ENCODE results near the gene MYLK4.

MYLK4 gene

DNA sequence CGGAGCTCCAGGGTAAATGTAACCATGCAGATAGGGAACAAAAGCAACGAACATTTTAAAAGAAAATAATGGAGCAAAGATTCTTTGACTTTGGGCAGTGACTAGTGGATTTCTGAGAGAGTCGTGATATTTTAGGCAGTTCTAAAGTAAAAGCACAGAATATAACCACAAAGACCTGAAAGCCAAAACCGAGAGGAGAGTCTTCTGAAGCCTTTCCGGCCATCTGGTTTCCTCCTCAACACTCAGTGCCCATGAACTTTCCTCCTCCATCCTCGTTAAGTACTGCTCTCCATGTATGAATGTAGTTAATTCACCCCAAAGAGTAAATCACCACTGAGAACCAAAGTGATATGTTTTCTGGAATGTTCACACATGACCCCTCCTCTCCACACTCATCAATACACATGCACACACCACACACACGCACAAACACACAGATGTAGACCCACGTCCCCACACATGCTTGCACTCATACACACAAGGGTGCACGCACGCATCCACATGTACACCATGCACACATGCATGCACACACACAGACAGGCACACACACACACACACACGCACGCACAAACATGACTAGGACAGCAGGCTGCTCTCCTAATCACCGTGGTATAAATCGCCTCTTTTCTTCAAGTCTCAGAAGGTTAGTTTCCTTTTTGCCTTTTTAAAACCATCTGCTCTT, 109.5 kb downstream of the MYLK4 start:
- Histone ChIP-seq H3K4ac (ENCODE audit: low read depth in 1 of 2, low read length in 2 of 2) (no peak overlapping the region), H2BK120ac (ENCODE audit: low read depth, low read length) (no peak overlapping the region), H4K8ac (ENCODE audit: low read length) (no peak overlapping the region), H3K9me3 (ENCODE audit: control insufficient read depth, low read length) (no peaks in the 10 kb centered on the region), H3K4me2 (ENCODE audit: low read length, poor library complexity, severe bottlenecking) (no peak overlapping the region), H3K4me3 (ENCODE audit: insufficient read depth in 1 of 2, low read depth in 1 of 2, low read length in 2 of 2) (no peak overlapping the region), H2BK12ac (ENCODE audit: low read length in 2 of 2) (no peak overlapping the region), H3K9ac (ENCODE audit: low read length) (no peak overlapping the region), H2AFZ (ENCODE audit: low read depth, low read length) (no peak overlapping the region), H2AK5ac (ENCODE audit: low read length, severe bottlenecking) (no peak overlapping the region), H3K4me1 (ENCODE audit: control insufficient read depth, insufficient read depth, low read depth, low read length) (no peaks in the 10 kb centered on the region), H3K23ac (ENCODE audit: low read length in 2 of 2) (no peak overlapping the region), H2BK5ac (ENCODE audit: low read depth, low read length, poor library complexity, severe bottlenecking) (no peak overlapping the region), H3K27me3 (ENCODE audit: control insufficient read depth in 1 of 2, insufficient read depth in 1 of 2, low read length in 2 of 2) (peaks cover 19 to 62% of the 10 kb centered on the region in 2 experiments), H3K27ac (ENCODE audit: low read length, poor library complexity, severe bottlenecking) (no peak overlapping the region), H4K91ac (ENCODE audit: low read length) (no peak overlapping the region), H3K18ac (ENCODE audit: low read depth in 1 of 2, low read length in 2 of 2) (no peak overlapping the region), H3K14ac (ENCODE audit: low read length in 2 of 2) (peak overlapping the region in 1 of 2 experiments; percentile 68), H3K79me1 (replicated peaks; ENCODE audit: low read length, poor library complexity, severe bottlenecking) (no peaks in the 10 kb centered on the region), H2BK15ac (ENCODE audit: low read depth, poor library complexity, severe bottlenecking) (no peak overlapping the region), H3K36me3 (ENCODE audit: control insufficient read depth in 1 of 2, insufficient read depth in 2 of 2, low read depth in 1 of 2, low read length in 2 of 2) (no peaks in the 10 kb centered on the region)
- DNase-seq = no peak
- WGBS = 86% methylated on average over 14 of the region's 14 CpGs

DNA sequence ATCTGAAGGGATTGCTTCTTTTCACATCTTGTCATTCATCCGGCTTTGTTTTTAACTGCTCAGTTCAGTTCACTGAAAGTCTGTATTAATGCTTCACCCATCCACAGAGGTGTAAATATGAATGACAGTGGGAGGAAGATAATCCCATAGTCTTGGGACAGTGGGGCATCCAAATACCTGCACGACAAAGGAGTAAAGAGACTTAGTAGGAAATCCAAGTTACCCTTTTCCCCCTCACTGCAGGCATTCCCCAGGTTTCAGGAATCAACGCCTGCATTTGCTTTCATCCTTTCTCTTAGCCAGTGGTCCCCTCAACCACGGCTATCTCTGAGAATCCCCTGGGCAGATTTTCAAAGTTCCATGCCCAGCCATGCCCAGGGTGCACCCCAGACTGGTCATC, 110.2 kb downstream of the MYLK4 start:
- Histone ChIP-seq H3K9me3 (ENCODE audit: control insufficient read depth, low read length) (no peaks in the 10 kb centered on the region), H3K14ac (ENCODE audit: low read length in 2 of 2) (no peak overlapping the region), H2BK120ac (ENCODE audit: low read depth, low read length) (no peak overlapping the region), H2AK5ac (ENCODE audit: low read length, severe bottlenecking) (no peak overlapping the region), H3K27me3 (ENCODE audit: control insufficient read depth in 1 of 2, insufficient read depth in 1 of 2, low read length in 2 of 2) (peaks cover 19 to 56% of the 10 kb centered on the region in 2 experiments), H4K91ac (ENCODE audit: low read length) (no peak overlapping the region), H2BK15ac (ENCODE audit: low read depth, poor library complexity, severe bottlenecking) (no peak overlapping the region), H4K8ac (ENCODE audit: low read length) (no peak overlapping the region), H3K9ac (ENCODE audit: low read length) (no peak overlapping the region), H3K4ac (ENCODE audit: low read depth in 1 of 2, low read length in 2 of 2) (no peak overlapping the region), H3K4me2 (ENCODE audit: low read length, poor library complexity, severe bottlenecking) (no peak overlapping the region), H3K18ac (ENCODE audit: low read depth in 1 of 2, low read length in 2 of 2) (no peak overlapping the region), H3K4me3 (ENCODE audit: insufficient read depth in 1 of 2, low read depth in 1 of 2, low read length in 2 of 2) (no peak overlapping the region), H2BK12ac (ENCODE audit: low read length in 2 of 2) (no peak overlapping the region), H3K36me3 (ENCODE audit: control insufficient read depth in 1 of 2, insufficient read depth in 2 of 2, low read depth in 1 of 2, low read length in 2 of 2) (no peaks in the 10 kb centered on the region), H2AFZ (ENCODE audit: low read depth, low read length) (no peak overlapping the region), H3K4me1 (ENCODE audit: control insufficient read depth, insufficient read depth, low read depth, low read length) (no peaks in the 10 kb centered on the region), H3K27ac (ENCODE audit: low read length, poor library complexity, severe bottlenecking) (no peak overlapping the region), H3K79me1 (replicated peaks; ENCODE audit: low read length, poor library complexity, severe bottlenecking) (no peaks in the 10 kb centered on the region), H2BK5ac (ENCODE audit: low read depth, low read length, poor library complexity, severe bottlenecking) (no peak overlapping the region), H3K23ac (ENCODE audit: low read length in 2 of 2) (no peak overlapping the region)
- 75% methylated on average over 3 of the region's 4 CpGs for WGBS
- DNase-seq = no peak

DNA sequence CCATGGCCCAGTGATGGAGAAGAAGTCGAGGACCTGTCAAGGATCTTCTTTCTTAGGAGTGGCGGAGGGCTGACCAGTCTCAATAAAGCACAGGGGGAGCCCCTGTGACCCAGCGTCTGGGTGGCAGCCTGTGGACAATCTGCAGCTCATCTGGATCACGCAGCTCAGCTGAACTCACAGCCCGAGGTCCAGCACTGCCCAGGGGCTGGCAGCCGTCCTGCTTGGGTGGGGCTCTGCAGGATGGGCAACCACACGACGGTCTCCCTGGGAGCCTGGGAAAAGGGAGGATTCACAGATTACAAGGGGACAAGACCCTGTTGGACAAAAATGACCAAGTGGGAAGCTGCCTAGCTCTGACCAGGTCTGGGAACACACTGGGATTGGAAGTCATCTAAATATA, 110.8 kb downstream of the MYLK4 start:
- H2BK120ac ChIP-seq (ENCODE audit: low read depth, low read length) = no peak overlapping the region
- H3K27ac ChIP-seq (ENCODE audit: low read length, poor library complexity, severe bottlenecking) = no peak overlapping the region
- H3K14ac ChIP-seq (ENCODE audit: low read length in 2 of 2) = no peak overlapping the region
- no peak overlapping the region for H2BK5ac ChIP-seq (ENCODE audit: low read depth, low read length, poor library complexity, severe bottlenecking)
- H3K18ac ChIP-seq (ENCODE audit: low read depth in 1 of 2, low read length in 2 of 2) = no peak overlapping the region
- H4K91ac ChIP-seq (ENCODE audit: low read length) = no peak overlapping the region
- peaks cover 19 to 49% of the 10 kb centered on the region in 2 experiments for H3K27me3 ChIP-seq (ENCODE audit: control insufficient read depth in 1 of 2, insufficient read depth in 1 of 2, low read length in 2 of 2)
- H2AFZ ChIP-seq (ENCODE audit: low read depth, low read length) = no peak overlapping the region
- no peak overlapping the region for H2BK12ac ChIP-seq (ENCODE audit: low read length in 2 of 2)
- H3K4me3 ChIP-seq (ENCODE audit: insufficient read depth in 1 of 2, low read depth in 1 of 2, low read length in 2 of 2) = no peak overlapping the region
- H3K4me2 ChIP-seq (ENCODE audit: low read length, poor library complexity, severe bottlenecking) = no peak overlapping the region
- no peaks in the 10 kb centered on the region for H3K4me1 ChIP-seq (ENCODE audit: control insufficient read depth, insufficient read depth, low read depth, low read length)
- H3K4ac ChIP-seq (ENCODE audit: low read depth in 1 of 2, low read length in 2 of 2) = no peak overlapping the region
- H3K9me3 ChIP-seq (ENCODE audit: control insufficient read depth, low read length) = no peaks in the 10 kb centered on the region
- no peak overlapping the region for H2AK5ac ChIP-seq (ENCODE audit: low read length, severe bottlenecking)
- H2BK15ac ChIP-seq (ENCODE audit: low read depth, poor library complexity, severe bottlenecking) = no peak overlapping the region
- H3K79me1 ChIP-seq (replicated peaks; ENCODE audit: low read length, poor library complexity, severe bottlenecking) = no peaks in the 10 kb centered on the region
- H3K23ac ChIP-seq (ENCODE audit: low read length in 2 of 2) = no peak overlapping the region
- H4K8ac ChIP-seq (ENCODE audit: low read length) = no peak overlapping the region
- H3K9ac ChIP-seq (ENCODE audit: low read length) = no peak overlapping the region
- DNase-seq = no peak
- 90% methylated on average over 8 of the region's 8 CpGs for WGBS
- no peaks in the 10 kb centered on the region for H3K36me3 ChIP-seq (ENCODE audit: control insufficient read depth in 1 of 2, insufficient read depth in 2 of 2, low read depth in 1 of 2, low read length in 2 of 2)

DNA sequence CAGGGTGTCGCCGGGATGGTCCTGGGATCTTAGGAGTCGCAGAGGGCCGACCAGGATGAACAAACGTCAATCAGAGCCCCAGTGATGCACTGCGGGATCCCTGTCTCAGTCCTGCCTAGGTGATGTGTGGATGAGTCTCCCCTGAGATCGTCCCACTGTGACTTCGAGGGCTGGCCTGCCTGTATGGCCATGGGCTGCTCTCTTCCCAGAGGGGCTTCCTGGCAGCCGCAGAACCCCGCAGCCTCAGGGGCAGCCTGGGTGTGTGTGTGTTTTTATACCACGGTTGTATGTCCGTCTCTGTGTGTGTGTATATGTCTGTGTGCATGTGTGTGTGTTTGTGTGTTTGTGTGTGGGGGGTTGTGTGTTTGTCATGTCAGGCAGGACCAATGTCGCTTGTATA, 111.6 kb downstream of the MYLK4 start:
- peak overlapping the region in 1 of 2 experiments; percentile 53 for H3K14ac ChIP-seq (ENCODE audit: low read length in 2 of 2)
- no peak overlapping the region for H3K18ac ChIP-seq (ENCODE audit: low read depth in 1 of 2, low read length in 2 of 2)
- H3K4me2 ChIP-seq (ENCODE audit: low read length, poor library complexity, severe bottlenecking) = no peak overlapping the region
- H2BK120ac ChIP-seq (ENCODE audit: low read depth, low read length) = no peak overlapping the region
- peaks cover 1% of the 10 kb centered on the region for H3K4me1 ChIP-seq (ENCODE audit: control insufficient read depth, insufficient read depth, low read depth, low read length)
- no peak overlapping the region for H2AK5ac ChIP-seq (ENCODE audit: low read length, severe bottlenecking)
- H3K23ac ChIP-seq (ENCODE audit: low read length in 2 of 2) = no peak overlapping the region
- H3K9ac ChIP-seq (ENCODE audit: low read length) = no peak overlapping the region
- 93% methylated on average over 13 of the region's 13 CpGs for WGBS
- H2BK12ac ChIP-seq (ENCODE audit: low read length in 2 of 2) = no peak overlapping the region
- H3K79me1 ChIP-seq (replicated peaks; ENCODE audit: low read length, poor library complexity, severe bottlenecking) = no peaks in the 10 kb centered on the region
- H3K27me3 ChIP-seq (ENCODE audit: control insufficient read depth in 1 of 2, insufficient read depth in 1 of 2, low read length in 2 of 2) = peaks cover 14 to 42% of the 10 kb centered on the region in 2 experiments
- no peak for DNase-seq
- H4K8ac ChIP-seq (ENCODE audit: low read length) = no peak overlapping the region
- H2BK15ac ChIP-seq (ENCODE audit: low read depth, poor library complexity, severe bottlenecking) = no peak overlapping the region
- H3K4ac ChIP-seq (ENCODE audit: low read depth in 1 of 2, low read length in 2 of 2) = no peak overlapping the region
- no peaks in the 10 kb centered on the region for H3K9me3 ChIP-seq (ENCODE audit: control insufficient read depth, low read length)
- H3K4me3 ChIP-seq (ENCODE audit: insufficient read depth in 1 of 2, low read depth in 1 of 2, low read length in 2 of 2) = no peak overlapping the region
- H3K27ac ChIP-seq (ENCODE audit: low read length, poor library complexity, severe bottlenecking) = no peak overlapping the region
- no peak overlapping the region for H2BK5ac ChIP-seq (ENCODE audit: low read depth, low read length, poor library complexity, severe bottlenecking)
- H2AFZ ChIP-seq (ENCODE audit: low read depth, low read length) = no peak overlapping the region
- no peaks in the 10 kb centered on the region for H3K36me3 ChIP-seq (ENCODE audit: control insufficient read depth in 1 of 2, insufficient read depth in 2 of 2, low read depth in 1 of 2, low read length in 2 of 2)
- H4K91ac ChIP-seq (ENCODE audit: low read length) = no peak overlapping the region
